Limb (tissue), 2 donors: ENCODE data around the gene PACS2.
A peak's percentile ranks its signal among the peaks of the same experiment; 100 is the strongest.

Source experiments
- DNase-seq, 2 donors: peaks; one replicate each; pipeline ENCODE4 v3.0.0-alpha.2; 2016; ENCODE audit errors: extremely low spot score in 2 of 2

Gene PACS2

GRCh38 chr14:105384605-105385321, 70.2 kb downstream of the PACS2 start:
- peak in 1 of 2 donors; percentile 26 for DNase-seq

- DNase-seq, result no peak
Observed at GRCh38 chr14:105385322-105385637, 70.7 kb downstream of the PACS2 start.

GRCh38 chr14:105385698-105386365, 71.3 kb downstream of the PACS2 start:
- no peak for DNase-seq

- DNase-seq, result peak in 1 of 2 donors; percentile 26
Observed at GRCh38 chr14:105386581-105387529, 72.3 kb downstream of the PACS2 start.

- DNase-seq, result peak in 1 of 2 donors; percentile 25
Observed at GRCh38 chr14:105387530-105387922, 73.0 kb downstream of the PACS2 start.

GRCh38 chr14:105388110-105388951, 73.8 kb downstream of the PACS2 start:
- peak in 1 of 2 donors; percentile 37 for DNase-seq

- DNase-seq, result no peak
Observed at GRCh38 chr14:105388976-105389375, 74.4 kb downstream of the PACS2 start.

GRCh38 chr14:105389534-105389933, 75.0 kb downstream of the PACS2 start:
- no peak for DNase-seq

- DNase-seq, result peak in 1 of 2 donors; percentile 20
Observed at GRCh38 chr14:105389976-105390848, 75.7 kb downstream of the PACS2 start.

- DNase-seq, result no peak
Observed at GRCh38 chr14:105390849-105391500, 76.4 kb downstream of the PACS2 start.

GRCh38 chr14:105391541-105391940, 77.0 kb downstream of the PACS2 start:
- DNase-seq, result no peak

- DNase-seq, result peak in 1 of 2 donors; percentile 31
Observed at GRCh38 chr14:105392131-105393090, 77.9 kb downstream of the PACS2 start.

- peak in 1 of 2 donors; percentile 19 for DNase-seq
Observed at GRCh38 chr14:105393151-105393550, 78.6 kb downstream of the PACS2 start.

- DNase-seq, result peak in 1 of 2 donors; percentile 25
Observed at GRCh38 chr14:105394714-105395537, 80.4 kb downstream of the PACS2 start.

GRCh38 chr14:105395538-105395854, 80.9 kb downstream of the PACS2 start:
- DNase-seq, result peak in 1 of 2 donors; percentile 30

GRCh38 chr14:105397350-105397931, 82.9 kb downstream of the PACS2 start:
- peak in 1 of 2 donors; percentile 45 for DNase-seq

GRCh38 chr14:105398044-105398725, 83.6 kb downstream of the PACS2 start, which contains the start of gene TEX22:
Gene TEX22, plus strand, starts transcription at chr14:105398538. Its CDS starts 803 bp downstream, at chr14:105399341.
- DNase-seq, result peak; percentile 87 to 98
